IPS DF 6.9 (cell line): ENCODE data around the gene TM7SF2.
A peak's percentile ranks its signal among the peaks of the same experiment; 100 is the strongest.

Experiments
- DNase-seq: peaks from one replicate; pipeline ENCODE4 v3.0.0-alpha.2; 2013; ENCODE audit warnings: low read depth, low spot score
- H3K27ac ChIP-seq: one replicate; pipeline ENCODE4 v1.5.1; 2013; ENCODE audit warnings: low read length, control low read depth
- H3K27me3 ChIP-seq: 2 replicates; pipeline ENCODE4 v1.6.1; 2013; ENCODE audit warnings: mild to moderate bottlenecking, low read length; ENCODE audit not compliant: control insufficient read depth, insufficient read depth
- H3K36me3 ChIP-seq: 2 replicates; pipeline ENCODE4 v1.6.1; 2013; ENCODE audit warnings: low read length; ENCODE audit not compliant: control insufficient read depth, insufficient read depth
- H3K4me1 ChIP-seq: 2 replicates; pipeline ENCODE4 v1.6.1; 2013; ENCODE audit warnings: low read length; ENCODE audit not compliant: control insufficient read depth, insufficient read depth
- H3K4me3 ChIP-seq: 2 replicates; pipeline ENCODE4 v1.5.1; 2013; ENCODE audit warnings: mild to moderate bottlenecking, low read length
- H3K9me3 ChIP-seq: 2 replicates; pipeline ENCODE4 v1.6.1; 2013; ENCODE audit warnings: low read length, inconsistent platforms; ENCODE audit not compliant: control insufficient read depth, insufficient read depth
- WGBS: extraction: QIAGEN DNeasy Blood & Tissue Kit; methylation state at CpG from one replicate; pipeline ENCODE4 v1.1.7; 2013; ENCODE audit warnings: mixed read lengths, missing lambda C conversion rate; ENCODE audit not compliant: insufficient read length, insufficient coverage; 5-methylcytosine and 5-hydroxymethylcytosine counted together

The TM7SF2 gene

GRCh38 chr11:65131417-65131776, 19.7 kb downstream of the TM7SF2 start:
- H3K9me3 ChIP-seq: no peaks in the 10 kb centered on the region
- DNase-seq: no peak
- WGBS: no CpG with 5 or more reads among the region's 3 CpGs
- H3K27me3 ChIP-seq: no peaks in the 10 kb centered on the region
- no peak overlapping the region for H3K4me3 ChIP-seq
- H3K27ac ChIP-seq: no peak overlapping the region
- peaks cover 34% of the 10 kb centered on the region for H3K36me3 ChIP-seq
- H3K4me1 ChIP-seq: peaks cover 2% of the 10 kb centered on the region; the same call in 1 of the 2 replicates

GRCh38 chr11:65131895-65132237, 20.2 kb downstream of the TM7SF2 start:
- Histone ChIP-seq H3K4me3 (no peak overlapping the region), H3K27me3 (no peaks in the 10 kb centered on the region), H3K4me1 (peaks cover 2% of the 10 kb centered on the region; the same call in 1 of the 2 replicates), H3K36me3 (peaks cover 30% of the 10 kb centered on the region), H3K9me3 (no peaks in the 10 kb centered on the region), H3K27ac (no peak overlapping the region)
- WGBS: no CpG with 5 or more reads among the region's 6 CpGs
- no peak for DNase-seq

- H3K36me3 ChIP-seq: peaks cover 28% of the 10 kb centered on the region
- peaks cover 2% of the 10 kb centered on the region; the same call in 1 of the 2 replicates for H3K4me1 ChIP-seq
- no peak overlapping the region for H3K4me3 ChIP-seq
- no peak overlapping the region for H3K27ac ChIP-seq
- no peaks in the 10 kb centered on the region for H3K9me3 ChIP-seq
- no peak for DNase-seq
- no peaks in the 10 kb centered on the region for H3K27me3 ChIP-seq
- WGBS: no CpG with 5 or more reads among the region's 10 CpGs
These were observed 20.7 kb downstream of the TM7SF2 start for GRCh38 chr11:65132238-65132987.

GRCh38 chr11:65132988-65133700, 21.5 kb downstream of the TM7SF2 start:
- no peak overlapping the region for H3K27ac ChIP-seq
- H3K4me1 ChIP-seq: peaks cover 2% of the 10 kb centered on the region; the same call in 1 of the 2 replicates
- H3K36me3 ChIP-seq: peaks cover 21% of the 10 kb centered on the region
- no CpG with 5 or more reads among the region's 18 CpGs for WGBS
- DNase-seq: no peak
- no peaks in the 10 kb centered on the region for H3K9me3 ChIP-seq
- peak overlapping the region; percentile 90; the same call in 1 of the 2 replicates for H3K4me3 ChIP-seq
- H3K27me3 ChIP-seq: no peaks in the 10 kb centered on the region

- no peak for DNase-seq
- H3K36me3 ChIP-seq: peaks cover 19% of the 10 kb centered on the region
- no peaks in the 10 kb centered on the region for H3K27me3 ChIP-seq
- no CpG with 5 or more reads among the region's 20 CpGs for WGBS
- H3K9me3 ChIP-seq: no peaks in the 10 kb centered on the region
- peak overlapping the region; percentile 90 for H3K4me3 ChIP-seq
- H3K4me1 ChIP-seq: peaks cover 2% of the 10 kb centered on the region; the same call in 1 of the 2 replicates
- H3K27ac ChIP-seq: no peak overlapping the region
These were observed 22.1 kb downstream of the TM7SF2 start for GRCh38 chr11:65133724-65134123.

GRCh38 chr11:65134240-65134951, 22.7 kb downstream of the TM7SF2 start, which contains the start of gene SYVN1:
TSS of gene SYVN1 (minus strand) at chr11:65134519. CDS start at chr11:65133601, 918 bp downstream.
- no peak within 1 kb of the TSS for H3K27ac ChIP-seq
- no peak for DNase-seq
- peaks cover 2% of the 10 kb centered on the region; the same call in 1 of the 2 replicates for H3K4me1 ChIP-seq
- WGBS: no CpG with 5 or more reads among the region's 60 CpGs
- peaks cover 19% of the 10 kb centered on the region for H3K36me3 ChIP-seq
- H3K9me3 ChIP-seq: no peaks in the 10 kb centered on the region
- peak within 1 kb of the TSS; percentile 90 for H3K4me3 ChIP-seq
- no peaks in the 10 kb centered on the region for H3K27me3 ChIP-seq

- Histone ChIP-seq H3K4me3 (peak overlapping the region; percentile 90; the same call in 1 of the 2 replicates), H3K27me3 (no peaks in the 10 kb centered on the region), H3K9me3 (no peaks in the 10 kb centered on the region), H3K27ac (no peak overlapping the region), H3K36me3 (peaks cover 14% of the 10 kb centered on the region), H3K4me1 (peaks cover 2% of the 10 kb centered on the region; the same call in 1 of the 2 replicates)
- no CpG with 5 or more reads among the region's 24 CpGs for WGBS
- peak; percentile 89 for DNase-seq
These were observed 23.4 kb downstream of the TM7SF2 start for GRCh38 chr11:65134952-65135632.

- WGBS: no CpG with 5 or more reads among the region's 11 CpGs
- peaks cover 12% of the 10 kb centered on the region for H3K36me3 ChIP-seq
- H3K27me3 ChIP-seq: no peaks in the 10 kb centered on the region
- no peaks in the 10 kb centered on the region for H3K9me3 ChIP-seq
- no peak for DNase-seq
- H3K4me1 ChIP-seq: peaks cover 2% of the 10 kb centered on the region; the same call in 1 of the 2 replicates
- peak overlapping the region; percentile 52; the same call in 1 of the 2 replicates for H3K4me3 ChIP-seq
- H3K27ac ChIP-seq: no peak overlapping the region
These were observed 24.0 kb downstream of the TM7SF2 start for GRCh38 chr11:65135633-65136145.

GRCh38 chr11:65136515-65137096, 24.9 kb downstream of the TM7SF2 start:
- Histone ChIP-seq H3K27me3 (no peaks in the 10 kb centered on the region), H3K4me3 (no peak overlapping the region), H3K9me3 (no peaks in the 10 kb centered on the region), H3K36me3 (peaks cover 4% of the 10 kb centered on the region; the same call in 1 of the 2 replicates), H3K27ac (no peak overlapping the region), H3K4me1 (peaks cover 2% of the 10 kb centered on the region; the same call in 1 of the 2 replicates)
- no CpG with 5 or more reads among the region's 15 CpGs for WGBS
- DNase-seq: no peak
